GM23248 (cell line): ENCODE data around the gene FBXW4. TPM values are rescaled to one million over a fixed set of nuclear protein-coding genes. Genes with fewer than 3 reads are reported as not detected.

Experiments used
- DNase-seq: peaks from one replicate; pipeline ENCODE4 v3.0.0-alpha.2; 2015
- H2AFZ ChIP-seq: fragments of 200-600 bp; sonication (generic); 2 replicates; pipeline ENCODE4 v1.6.1; 2016; ENCODE audit warnings: antibody characterized with exemption
- H3F3A ChIP-seq: fragments of 200-600 bp; sonication (generic); 2 replicates; pipeline ENCODE4 v1.6.1; 2016; ENCODE audit warnings: mild to moderate bottlenecking, antibody characterized with exemption, mixed run types; ENCODE audit not compliant: insufficient read depth
- H3K27ac ChIP-seq: fragments of 200-600 bp; sonication (generic); 2 replicates; pipeline ENCODE4 v1.5.1; 2016; ENCODE audit warnings: mild to moderate bottlenecking
- H3K27me3 ChIP-seq: fragments of 200-600 bp; sonication (generic); replicated peaks from 2 replicates; pipeline ENCODE4 v1.6.1; 2016; ENCODE audit warnings: mild to moderate bottlenecking; ENCODE audit not compliant: insufficient read depth
- H3K36me3 ChIP-seq: fragments of 200-600 bp; sonication (generic); 2 replicates; pipeline ENCODE4 v1.6.1; 2016; ENCODE audit warnings: low read depth, mild to moderate bottlenecking
- H3K4me1 ChIP-seq: fragments of 200-600 bp; sonication (generic); 2 replicates; pipeline ENCODE4 v1.6.1; 2016; ENCODE audit warnings: mild to moderate bottlenecking; ENCODE audit not compliant: insufficient read depth
- H3K4me2 ChIP-seq: fragments of 200-600 bp; sonication (generic); one replicate; pipeline ENCODE4 v1.6.1; 2016; ENCODE audit warnings: mild to moderate bottlenecking; ENCODE audit not compliant: unreplicated experiment
- H3K4me3 ChIP-seq: fragments of 200-600 bp; sonication (generic); 2 replicates; pipeline ENCODE4 v1.5.1; 2016; ENCODE audit warnings: mild to moderate bottlenecking
- H3K79me2 ChIP-seq: fragments of 200-600 bp; sonication (generic); 2 replicates; pipeline ENCODE4 v1.6.1; 2016; ENCODE audit warnings: mild to moderate bottlenecking; ENCODE audit not compliant: insufficient read depth
- H3K9ac ChIP-seq: fragments of 200-600 bp; sonication (generic); 2 replicates; pipeline ENCODE4 v1.6.1; 2016; ENCODE audit warnings: mild to moderate bottlenecking
- H3K9me2 ChIP-seq: fragments of 200-600 bp; sonication (generic); 2 replicates; pipeline ENCODE4 v1.6.1; 2016; ENCODE audit warnings: mixed run types, mild to moderate bottlenecking, moderate library complexity; ENCODE audit not compliant: insufficient read depth
- H3K9me3 ChIP-seq: fragments of 200-600 bp; sonication (generic); one replicate; pipeline ENCODE4 v1.6.1; 2017; ENCODE audit warnings: low read depth
- H4K20me1 ChIP-seq: fragments of 200-600 bp; sonication (generic); 2 replicates; pipeline ENCODE4 v1.6.0; 2016; ENCODE audit not compliant: insufficient read depth
- EZH2 ChIP-seq: fragments of 200-600 bp; sonication (generic); IDR thresholded peaks from 2 replicates; pipeline ENCODE4 v1.6.1; 2018; ENCODE audit warnings: antibody characterized with exemption, mild to moderate bottlenecking; ENCODE audit not compliant: insufficient read depth, poor library complexity, severe bottlenecking
- EZH2phosphoT487 ChIP-seq: fragments of 200-600 bp; sonication (generic); IDR thresholded peaks from 2 replicates; pipeline ENCODE4 v1.6.1; 2018; ENCODE audit warnings: antibody characterized with exemption, moderate library complexity, mild to moderate bottlenecking, low read depth; ENCODE audit not compliant: insufficient read depth
- WGBS, 2 experiments: methylation state at CpG; one replicate each; pipeline ENCODE4 v1.1.6; 2015 to 2017; ENCODE audit warnings: low lambda C conversion rate in 2 of 2, low coverage in 1 of 2; ENCODE audit errors: missing lambda C conversion rate in 2 of 2; 5-methylcytosine and 5-hydroxymethylcytosine counted together
- in situ Hi-C: fragments of 300-500 bp; cut with MboI; formaldehyde crosslinking; loops from 2 replicates; pipeline ENCODE4 v1.15.0; 2020
- polyA plus RNA-seq: library from polyadenylated mRNA; unstranded; fragments of >200 nt; fragmentation: Nextera tagmentation; extraction: Ambion mirVana; gene quantifications from 2 replicates; pipeline ENCODE4 v1.2.1, GENCODE V29; 2016
- total RNA-seq: library from RNA; depleted of rRNA; stranded (reverse); fragments of >200 nt; shearing (Covaris generic); gene quantifications from 2 replicates; pipeline ENCODE4 v1.2.3, GENCODE V29; 2014; rRNA removed

Gene FBXW4
- 18.7 and 26.8 TPM in 2 replicates for total RNA-seq
- 3.5 and 4.6 TPM in 2 replicates for polyA plus RNA-seq

GRCh38 chr10:101694674-101695403 is at the start of gene FBXW4:
Gene FBXW4, minus strand, starts transcription at chr10:101695170. Its CDS starts 65 bp downstream, at chr10:101695105.
- H3K79me2 ChIP-seq, result peaks cover 59% of the 10 kb centered on the region
- no peaks in the 10 kb centered on the region for H3K27me3 ChIP-seq
- H3K36me3 ChIP-seq, result no peaks in the 10 kb centered on the region
- peak within 1 kb of the TSS; percentile 95 for H3K9ac ChIP-seq
- H3K4me3 ChIP-seq, result peak within 1 kb of the TSS; percentile 81
- H3K27ac ChIP-seq, result peak within 1 kb of the TSS; percentile 80
- H2AFZ ChIP-seq, result peak within 1 kb of the TSS; percentile 89
- H3F3A ChIP-seq, result no peaks in the 10 kb centered on the region; the same call in 1 of the 2 replicates
- peaks cover 11% of the 10 kb centered on the region for H3K4me1 ChIP-seq
- peak; percentile 72 for DNase-seq
- H3K4me2 ChIP-seq, result peak within 1 kb of the TSS; percentile 88
- H3K9me3 ChIP-seq, result no peaks in the 10 kb centered on the region
- H4K20me1 ChIP-seq, result peaks cover 6% of the 10 kb centered on the region; the same call in 1 of the 2 replicates
- no peaks in the 10 kb centered on the region for H3K9me2 ChIP-seq
- no peak for TF ChIP-seq EZH2
- no peak for TF ChIP-seq EZH2phosphoT487
- WGBS, 2 experiments, result 3 to 10% methylated on average over 36 to 68 of the region's 70 CpGs
- in situ Hi-C loops, result no loop called here

- TF ChIP-seq EZH2 (no peak), EZH2phosphoT487 (no peak)
- Histone ChIP-seq H3F3A (no peaks in the 10 kb centered on the region), H2AFZ (no peak overlapping the region), H3K9me3 (no peaks in the 10 kb centered on the region), H3K27me3 (peaks cover 23% of the 10 kb centered on the region), H3K36me3 (no peaks in the 10 kb centered on the region), H3K9me2 (no peaks in the 10 kb centered on the region), H3K79me2 (no peaks in the 10 kb centered on the region), H3K9ac (no peak overlapping the region), H3K4me1 (no peaks in the 10 kb centered on the region), H4K20me1 (no peaks in the 10 kb centered on the region), H3K27ac (no peak overlapping the region), H3K4me2 (no peak overlapping the region), H3K4me3 (no peak overlapping the region)
- WGBS, 2 experiments, result 53 to 60% methylated on average over 3 of the region's 3 CpGs
- no peak for DNase-seq
- in situ Hi-C loops, result no loop called here
These were observed 49.3 kb upstream of the FBXW4 start for GRCh38 chr10:101744267-101744666.

- DNase-seq, result no peak
- Histone ChIP-seq H3K36me3 (no peaks in the 10 kb centered on the region), H3F3A (no peaks in the 10 kb centered on the region), H3K79me2 (no peaks in the 10 kb centered on the region), H3K4me3 (no peak overlapping the region), H3K27me3 (peaks cover 32% of the 10 kb centered on the region), H3K9me2 (no peaks in the 10 kb centered on the region), H3K4me1 (no peaks in the 10 kb centered on the region), H2AFZ (no peak overlapping the region), H4K20me1 (no peaks in the 10 kb centered on the region), H3K9ac (no peak overlapping the region), H3K4me2 (no peak overlapping the region), H3K9me3 (no peaks in the 10 kb centered on the region), H3K27ac (no peak overlapping the region)
- in situ Hi-C loops, result no loop called here
- TF ChIP-seq EZH2phosphoT487 (no peak), EZH2 (no peak)
- 40 to 44% methylated on average over 2 of the region's 2 CpGs for WGBS, 2 experiments
These were observed 47.0 kb upstream of the FBXW4 start for GRCh38 chr10:101741938-101742337.

GRCh38 chr10:101736666-101737065 is 41.7 kb upstream of the FBXW4 start:
- Histone ChIP-seq H3K4me3 (no peak overlapping the region), H3K79me2 (no peaks in the 10 kb centered on the region), H3K4me1 (no peaks in the 10 kb centered on the region), H3K36me3 (no peaks in the 10 kb centered on the region), H3F3A (no peaks in the 10 kb centered on the region), H3K4me2 (no peak overlapping the region), H2AFZ (no peak overlapping the region), H3K9ac (no peak overlapping the region), H3K9me3 (no peaks in the 10 kb centered on the region), H3K27me3 (peaks cover 51% of the 10 kb centered on the region), H3K9me2 (no peaks in the 10 kb centered on the region), H3K27ac (no peak overlapping the region), H4K20me1 (no peaks in the 10 kb centered on the region)
- TF ChIP-seq EZH2, result no peak
- TF ChIP-seq EZH2phosphoT487, result no peak
- in situ Hi-C loops, result no loop called here
- WGBS, 2 experiments, result 57 to 78% methylated on average over 3 of the region's 3 CpGs
- no peak for DNase-seq
